Caki2 (cell line): ENCODE measurements around the gene ARL10. TPM values are rescaled to one million over a fixed set of nuclear protein-coding genes. Genes with fewer than 3 reads are reported as not detected.

Experiments
- DNase-seq: peaks from one replicate; pipeline ENCODE4 v3.0.0-alpha.2; 2015; ENCODE audit warnings: low read depth
- in situ Hi-C: cut with HindIII; loops from 2 replicates; pipeline ENCODE4 v1.10.0; 2016; ENCODE audit warnings: low sequenced_read_pairs, low pct_unique_long_range_greater_than_20kb, mixed read lengths
- total RNA-seq: library from RNA; depleted of rRNA; stranded (reverse); fragments of >200 nt; shearing (Covaris generic); gene quantifications from 2 replicates; pipeline ENCODE4 v1.2.3, GENCODE V29; 2014; ENCODE audit warnings: low replicate concordance

ARL10 gene
- total RNA-seq, 1 experiment from 2014 or later, result not detected

DNA sequence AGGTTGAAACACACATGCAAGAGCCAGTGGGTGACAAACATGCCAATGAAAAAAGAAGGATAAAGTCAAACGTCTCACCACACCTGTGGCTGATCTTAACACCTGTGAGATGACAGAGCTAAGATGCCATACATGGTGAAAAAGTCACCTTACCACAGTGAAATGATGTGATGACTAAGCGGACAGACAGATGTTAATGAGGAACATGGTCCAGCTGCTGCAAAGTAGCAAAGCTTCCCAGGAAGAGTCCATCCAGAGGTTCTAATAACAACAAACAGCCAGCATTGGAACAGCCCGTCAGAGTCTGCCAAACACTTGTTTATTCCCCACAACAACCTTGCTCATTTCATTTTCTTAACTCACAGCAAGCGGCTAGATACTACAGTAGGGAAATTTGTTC lies 5.6 kb upstream of the ARL10 start:
- in situ Hi-C loops, result no loop called here
- DNase-seq, result no peak

DNA sequence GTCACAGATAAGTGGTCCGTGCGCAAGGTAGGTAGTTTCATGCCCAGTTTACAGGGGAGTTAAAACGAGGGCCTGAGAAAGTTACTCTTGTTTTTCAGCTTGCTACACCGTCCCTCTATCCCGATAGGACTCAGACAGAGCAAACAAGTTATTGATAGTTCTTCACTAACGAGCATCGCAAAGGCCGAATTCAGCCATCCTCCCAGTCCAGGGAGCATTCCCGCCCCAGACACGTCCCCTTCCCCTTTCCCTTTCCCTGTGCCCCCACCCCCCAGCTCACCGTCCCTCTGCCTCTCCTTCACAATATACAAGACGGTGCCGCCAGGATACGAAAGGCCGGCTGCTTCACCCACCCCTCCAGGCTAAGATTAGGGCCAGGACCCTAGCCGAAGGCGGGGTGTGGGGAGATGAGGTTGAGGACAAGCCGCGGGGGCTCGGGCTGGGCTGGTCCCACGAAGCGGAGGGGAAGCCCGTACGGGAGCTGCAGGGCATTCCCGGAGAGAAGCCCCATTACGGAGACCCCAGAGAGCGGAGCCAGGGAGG lies 4.3 kb upstream of the ARL10 start:
- in situ Hi-C loops, result no loop called here
- no peak for DNase-seq

DNA sequence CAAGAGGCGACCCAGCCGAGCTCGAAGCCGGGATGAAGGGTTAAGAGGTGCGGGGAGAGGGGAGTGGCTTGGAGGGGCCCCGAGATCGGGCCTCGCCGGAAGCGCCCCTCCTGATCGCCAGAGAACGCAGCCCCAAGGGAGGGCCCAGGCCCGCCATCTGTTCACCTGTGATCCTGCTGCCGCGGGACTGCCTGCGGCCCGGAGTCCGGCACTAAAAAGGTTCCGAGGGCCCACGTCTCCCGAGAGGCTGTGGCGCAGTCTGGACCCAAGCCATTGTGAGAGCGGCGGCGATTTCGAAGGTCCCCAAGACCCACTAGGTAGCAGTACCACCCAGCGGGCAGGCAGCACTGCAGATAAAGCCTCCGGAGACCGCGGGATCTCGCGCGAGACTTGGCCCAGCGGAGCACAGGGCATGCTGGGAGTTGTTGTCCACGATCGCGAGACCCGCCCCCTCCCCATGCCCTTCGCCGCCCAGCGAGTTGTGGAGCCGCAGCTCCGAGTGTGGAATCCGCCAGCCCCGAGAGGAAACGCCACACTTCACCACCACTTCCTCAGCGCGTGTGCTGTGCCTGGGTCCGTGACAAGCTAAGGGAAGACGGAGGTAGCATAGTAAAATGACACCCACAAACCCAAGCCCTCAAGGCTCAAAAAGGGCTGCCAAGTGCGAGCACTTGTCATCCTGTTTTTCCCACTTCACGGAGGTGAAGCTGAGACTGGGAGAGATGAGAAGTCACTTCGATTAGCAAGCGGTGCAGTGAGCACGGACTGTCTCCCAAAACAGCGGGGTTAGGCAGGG lies 3.7 kb upstream of the ARL10 start, which contains the start of gene KIAA1191:
KIAA1191 (minus strand) TSS at position 328 of the 796 bp plus-strand sequence. CDS start 2,256 bp downstream, outside the sequence.
- peak; percentile 87 for DNase-seq
- in situ Hi-C loops, result no loop called here

DNA sequence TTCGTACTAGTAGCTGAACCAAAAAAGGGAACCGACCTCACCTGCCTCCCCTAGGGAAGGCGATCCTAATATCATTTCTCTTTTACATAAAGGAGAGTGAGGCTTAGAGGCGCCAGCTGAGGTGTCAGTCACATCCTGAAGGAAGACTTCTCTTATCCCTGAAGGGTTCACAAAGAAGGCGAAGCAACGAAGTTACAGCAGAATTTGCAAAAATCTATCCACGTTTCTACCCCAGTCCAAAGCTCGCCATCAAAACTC lies 3.1 kb upstream of the ARL10 start:
- peak; percentile 11 for DNase-seq
- in situ Hi-C loops, result no loop called here

DNA sequence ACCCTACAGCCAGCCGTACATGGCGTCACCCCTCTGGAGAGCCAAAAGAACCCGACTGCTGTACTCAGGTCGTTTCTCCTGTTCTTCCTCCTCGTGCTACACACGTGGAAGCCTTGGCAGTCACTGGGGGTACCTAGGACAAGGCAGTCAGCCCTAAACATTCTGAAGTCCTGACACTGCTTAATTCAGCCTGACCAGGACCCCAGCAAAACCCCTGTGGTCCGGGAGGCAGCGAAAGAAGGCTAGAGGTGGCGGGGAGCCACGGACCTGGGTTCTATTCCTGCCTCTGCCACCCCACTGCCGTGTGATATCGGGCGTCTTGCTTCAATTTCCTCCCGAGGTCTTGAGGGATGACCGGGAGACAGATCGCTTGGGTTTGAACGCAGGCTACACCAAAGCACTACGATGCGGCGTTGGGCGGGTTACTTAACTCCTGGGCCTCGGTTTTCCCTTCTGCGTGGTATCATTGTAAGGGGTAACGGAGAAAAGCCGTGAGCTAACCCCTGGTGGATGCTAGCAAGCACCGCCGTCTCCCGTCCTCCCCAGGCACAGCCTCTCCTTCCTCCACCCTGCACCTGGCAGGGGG lies 429 bp upstream of the ARL10 start:
- in situ Hi-C loops, result no loop called here
- no peak for DNase-seq

DNA sequence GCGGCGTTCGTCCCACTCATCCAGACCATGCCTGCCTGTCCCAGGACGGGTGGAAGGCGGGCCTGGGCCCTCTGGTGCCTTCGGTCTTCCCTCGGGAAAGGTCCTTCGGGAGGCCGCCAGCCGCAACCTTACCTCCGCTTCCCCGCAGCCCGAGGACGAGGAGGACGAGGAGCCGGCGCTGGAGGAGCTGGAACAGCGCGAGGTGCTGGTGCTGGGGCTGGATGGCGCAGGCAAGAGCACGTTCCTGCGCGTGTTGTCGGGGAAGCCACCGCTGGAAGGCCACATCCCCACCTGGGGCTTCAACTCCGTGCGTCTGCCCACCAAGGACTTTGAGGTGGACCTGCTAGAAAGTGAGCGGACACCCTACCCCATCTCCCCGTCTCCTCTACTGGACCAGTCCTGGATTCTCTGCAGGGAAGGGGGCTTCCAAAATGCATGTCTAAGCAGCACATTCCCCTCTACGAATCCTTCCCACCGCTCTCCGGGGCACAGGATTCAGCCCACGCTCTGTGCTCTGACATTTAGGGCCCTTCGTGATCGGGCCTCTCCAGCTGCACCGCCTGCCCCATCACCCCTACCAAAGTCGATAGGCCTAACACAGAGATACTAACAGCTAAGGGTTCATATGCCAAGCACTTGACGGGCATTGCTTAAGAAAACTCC lies 1.1 kb downstream of the ARL10 start:
- DNase-seq, result no peak
- in situ Hi-C loops, result no loop called here

DNA sequence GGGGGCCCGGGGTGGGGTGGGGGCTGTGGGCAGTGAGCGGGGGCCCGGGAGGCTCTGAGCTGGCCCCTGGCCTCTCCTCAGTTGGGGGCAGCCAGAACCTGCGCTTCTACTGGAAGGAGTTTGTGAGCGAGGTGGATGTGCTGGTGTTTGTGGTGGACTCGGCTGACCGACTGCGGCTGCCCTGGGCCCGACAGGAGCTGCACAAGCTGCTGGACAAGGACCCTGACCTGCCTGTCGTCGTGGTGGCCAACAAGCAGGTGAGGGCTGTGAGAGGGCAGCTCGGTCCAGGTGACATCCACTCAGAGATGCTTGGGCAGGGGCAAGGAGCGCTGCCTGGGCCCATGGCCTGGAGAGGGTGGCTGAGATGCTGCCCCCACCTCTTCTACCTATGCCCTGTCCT lies 3.4 kb downstream of the ARL10 start:
- in situ Hi-C loops, result no loop called here

DNA sequence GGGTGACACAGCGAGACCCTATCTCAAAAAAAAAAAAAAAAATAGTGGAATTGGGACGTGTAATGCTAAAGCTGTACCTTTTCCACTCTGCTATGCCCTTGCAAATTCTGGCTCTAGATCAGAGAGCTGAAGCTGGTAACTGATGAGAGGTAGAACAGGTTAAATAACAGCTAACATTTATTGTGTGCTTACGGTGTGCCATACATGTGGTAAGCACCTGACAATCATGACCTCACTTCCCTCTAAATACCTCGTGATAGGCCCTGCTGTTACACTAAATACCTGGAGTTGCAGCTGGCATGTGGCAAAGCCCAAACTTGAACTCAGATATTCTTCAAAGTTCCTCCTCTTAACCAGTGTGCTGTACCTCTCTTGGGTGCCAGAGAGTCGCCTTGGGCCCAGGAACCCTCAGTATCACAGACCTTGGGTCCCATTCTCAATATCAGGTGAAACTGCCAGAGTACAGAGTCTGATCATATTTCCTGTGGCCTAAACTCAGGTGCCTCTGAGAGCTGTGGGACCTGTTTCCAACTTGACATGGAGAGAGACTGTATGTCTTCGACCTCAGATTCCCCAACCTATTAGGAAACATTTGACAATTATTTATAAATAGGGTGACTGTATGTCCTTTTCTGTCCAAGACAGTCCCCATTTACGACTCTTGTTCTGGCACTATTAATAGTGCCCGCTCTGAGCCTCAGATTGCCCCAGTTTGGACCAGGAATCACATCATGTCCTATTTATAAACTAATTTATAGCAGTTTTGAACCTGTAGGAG lies 4.8 kb downstream of the ARL10 start:
- DNase-seq, result no peak
- in situ Hi-C loops, result no loop called here

More for the DNA sequence above, 3.4 kb downstream of the ARL10 start:
- DNase-seq, result no peak

DNA sequence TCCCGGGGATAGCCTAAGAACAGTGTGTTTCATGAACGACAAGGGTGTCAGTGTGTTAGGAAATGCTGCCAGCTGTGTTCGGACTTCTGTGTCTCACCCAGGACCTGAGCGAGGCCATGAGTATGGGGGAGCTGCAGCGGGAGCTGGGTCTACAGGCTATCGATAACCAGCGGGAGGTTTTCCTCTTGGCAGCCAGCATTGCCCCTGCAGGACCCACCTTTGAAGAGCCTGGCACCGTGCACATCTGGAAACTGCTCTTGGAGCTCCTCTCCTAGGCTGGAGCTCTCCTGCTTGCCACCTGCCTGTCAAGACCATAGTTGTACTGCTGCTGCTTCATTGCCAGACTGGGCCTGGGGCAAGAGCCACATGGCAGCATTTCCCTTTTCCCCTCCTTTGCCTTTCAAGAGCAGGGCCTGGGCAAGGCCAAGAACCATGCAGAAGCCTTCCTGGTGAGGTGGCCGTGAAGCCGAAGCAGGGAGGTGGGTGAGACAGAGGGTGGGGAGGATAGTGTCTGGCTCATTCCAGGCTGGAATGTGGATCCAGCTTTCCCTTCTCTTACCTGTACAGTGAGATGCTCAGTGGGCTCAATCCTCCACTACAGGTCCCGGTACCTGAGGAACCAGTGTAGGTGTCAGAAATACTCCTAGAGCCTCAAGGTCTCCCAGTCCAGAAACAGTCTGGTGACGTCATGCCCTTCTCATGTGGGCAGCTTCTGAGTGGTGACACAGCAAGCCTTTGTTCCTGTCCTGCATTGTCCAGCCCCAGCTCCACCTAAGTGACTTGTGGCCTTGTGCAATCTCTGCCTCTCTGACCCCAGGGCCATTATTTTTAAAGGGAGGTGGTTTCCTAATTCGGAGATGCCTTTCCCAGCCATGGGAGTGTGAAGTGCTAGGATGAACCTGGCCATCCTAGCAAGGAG lies 6.6 kb downstream of the ARL10 start:
- no peak for DNase-seq
- in situ Hi-C loops, result no loop called here

DNA sequence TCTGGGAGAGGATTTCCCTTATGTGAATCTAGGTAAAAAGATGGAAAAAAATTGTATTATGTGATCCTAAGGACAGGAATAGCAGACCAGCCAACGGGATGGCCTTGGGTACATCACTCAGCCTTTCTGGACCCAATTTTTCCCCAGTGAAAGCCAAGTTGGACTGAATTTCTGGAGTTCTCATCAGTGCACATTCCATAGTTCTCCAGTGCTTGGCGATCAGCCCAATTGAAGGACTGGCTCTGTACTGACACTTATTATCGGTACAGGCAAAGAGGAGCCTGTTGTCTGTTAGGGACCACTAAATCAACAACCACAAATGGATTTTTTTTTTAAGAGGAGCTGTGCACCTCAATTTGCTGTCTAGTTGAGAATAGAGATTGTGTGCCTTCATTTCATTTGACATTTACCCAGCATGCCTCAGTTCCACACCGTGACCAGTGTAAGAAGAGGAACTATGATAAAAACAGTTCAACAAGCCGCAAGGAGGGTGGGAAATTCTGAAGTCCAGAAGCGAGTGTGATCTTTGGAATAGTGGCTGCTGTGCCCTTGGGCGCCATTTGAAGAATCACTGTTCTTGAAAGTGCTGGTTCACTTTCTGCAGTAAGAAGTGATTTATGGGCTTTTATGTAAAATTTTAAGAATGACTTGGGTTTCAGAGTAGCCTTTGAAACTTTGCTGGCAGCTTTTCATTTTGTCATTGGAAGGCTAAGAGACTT lies 8.0 kb downstream of the ARL10 start:
- in situ Hi-C loops, result no loop called here
- DNase-seq, result no peak

DNA sequence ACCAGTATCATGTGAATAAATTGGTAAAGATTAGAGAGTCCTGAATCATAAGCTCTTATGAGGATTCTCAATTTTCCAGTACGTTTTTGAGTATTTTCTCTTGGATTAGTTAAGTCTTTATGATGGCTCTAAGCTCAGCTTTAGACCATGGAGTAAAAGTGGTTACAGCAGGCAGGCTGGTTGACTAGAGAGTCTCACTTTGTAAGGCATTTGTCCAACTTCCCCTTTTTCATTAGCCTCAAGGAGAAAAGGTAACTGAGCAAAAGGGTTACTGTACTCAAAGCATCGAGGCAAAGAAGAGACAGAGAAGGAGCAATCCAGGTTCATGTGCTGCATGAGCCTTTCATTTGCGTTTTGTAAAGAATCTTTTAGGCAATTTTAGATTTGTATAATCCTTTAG lies 14.6 kb downstream of the ARL10 start:
- no peak for DNase-seq
- in situ Hi-C loops, result no loop called here

DNA sequence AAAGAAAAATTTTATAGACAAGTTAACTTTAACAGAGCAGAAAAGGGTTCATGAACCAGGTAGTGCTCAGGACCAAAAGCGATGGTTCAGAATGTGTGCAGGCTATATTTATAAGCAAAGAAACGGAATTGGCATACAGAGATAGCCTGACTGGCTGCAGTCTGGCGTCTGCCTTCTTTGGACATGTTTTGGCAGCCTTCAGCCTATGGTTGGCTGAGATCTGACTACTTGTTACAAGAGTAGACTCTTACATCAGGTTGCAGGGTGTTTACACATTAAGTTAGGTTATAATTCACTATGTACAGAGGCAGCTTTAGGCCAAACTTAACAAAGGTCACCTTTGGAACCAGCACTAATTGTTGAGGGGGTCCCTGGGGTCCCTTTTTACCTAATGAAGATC lies 16.1 kb downstream of the ARL10 start:
- no peak for DNase-seq
- in situ Hi-C loops, result no loop called here

DNA sequence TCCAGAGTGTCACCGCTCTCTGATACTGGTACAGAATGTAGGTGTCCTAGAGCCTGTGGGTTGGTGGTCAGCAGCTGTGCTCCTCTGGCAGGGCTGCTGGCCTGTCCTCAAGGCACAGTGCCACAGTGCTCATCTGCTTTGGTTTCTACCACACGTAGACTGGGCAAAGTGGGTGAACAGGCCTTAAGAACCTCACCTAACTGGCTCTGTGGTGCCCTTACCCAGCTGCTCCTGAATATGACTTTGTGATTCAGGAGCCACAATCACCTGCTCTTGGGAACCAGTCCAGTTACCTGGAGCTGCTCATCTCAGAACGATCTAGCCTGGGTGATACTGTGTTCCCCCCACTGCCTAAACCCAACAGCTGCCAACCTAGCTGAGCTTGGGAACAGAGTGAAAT lies 16.7 kb downstream of the ARL10 start:
- in situ Hi-C loops, result no loop called here

DNA sequence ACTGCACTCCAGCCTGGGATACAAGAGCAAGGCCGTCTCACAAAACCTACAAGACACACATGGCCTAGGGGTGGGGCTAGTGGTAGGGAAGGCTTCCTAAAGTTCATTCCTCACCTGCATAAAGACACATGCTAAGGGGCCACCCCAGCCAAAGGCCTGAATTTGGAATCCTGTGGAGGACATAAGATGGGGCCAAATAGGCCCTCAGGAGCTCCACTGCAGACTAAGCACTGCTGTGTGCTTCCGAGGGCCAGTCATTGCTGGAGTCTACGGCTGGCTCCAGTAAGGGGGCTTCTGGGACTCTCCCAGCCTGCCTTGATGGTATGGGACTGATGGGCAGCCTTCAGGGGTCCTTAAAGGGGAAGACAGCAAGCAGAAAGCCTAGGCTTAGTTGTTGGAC lies 17.4 kb downstream of the ARL10 start:
- no peak for DNase-seq
- in situ Hi-C loops, result no loop called here

More for the DNA sequence above, 16.7 kb downstream of the ARL10 start:
- DNase-seq, result no peak

DNA sequence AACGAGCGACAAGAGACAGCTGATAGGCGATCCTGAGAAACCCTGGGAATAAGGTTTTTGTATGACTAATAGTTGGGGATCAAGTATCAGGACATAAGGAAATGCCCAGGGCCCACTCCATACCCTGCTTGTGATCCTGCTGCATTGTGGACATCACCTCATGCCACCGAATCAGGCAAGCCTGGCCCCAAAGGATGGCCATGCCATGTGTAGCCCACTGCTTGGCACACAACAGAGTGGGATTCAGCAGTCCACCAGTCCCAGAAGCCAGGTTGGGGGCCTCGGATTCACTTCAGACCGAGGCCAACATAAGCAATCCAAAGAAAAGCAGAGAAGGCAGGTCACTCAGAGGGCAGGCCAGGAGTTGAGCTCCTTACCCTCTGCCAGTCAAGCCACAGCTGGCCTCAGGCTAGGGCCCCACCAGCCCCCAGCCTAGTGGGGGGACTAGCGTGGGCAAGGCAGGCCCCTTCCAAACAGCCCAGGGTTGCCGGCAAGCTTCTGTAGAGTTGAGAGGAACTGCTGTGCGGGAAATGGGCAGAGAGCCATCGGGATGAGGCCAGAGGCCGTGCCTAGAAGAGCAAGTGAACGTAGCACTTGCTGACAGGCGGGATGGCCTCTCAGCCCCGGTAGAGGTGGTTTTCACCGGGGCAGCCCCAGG lies 18.1 kb downstream of the ARL10 start:
- DNase-seq, result no peak
- in situ Hi-C loops, result no loop called here

DNA sequence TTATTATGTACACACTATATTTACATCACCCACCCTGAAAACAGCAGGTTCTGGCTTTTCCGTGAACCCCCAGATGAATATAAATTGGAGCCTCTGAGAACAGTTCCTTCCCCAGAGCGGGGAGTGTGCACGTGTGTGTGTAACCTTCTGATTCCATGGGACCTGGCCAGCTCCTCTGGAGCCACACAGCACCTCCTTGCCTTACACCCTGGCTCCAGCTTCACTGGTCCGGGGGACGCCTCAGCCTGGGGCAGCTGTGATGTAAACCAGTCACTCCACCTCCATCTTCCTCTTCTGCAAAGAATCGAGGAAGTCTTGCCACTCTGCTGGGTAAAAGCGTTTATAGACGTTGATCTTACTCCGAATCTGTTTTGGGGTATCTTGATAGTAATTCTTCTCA lies 18.7 kb downstream of the ARL10 start:
- no peak for DNase-seq
- in situ Hi-C loops, result no loop called here
